Astrocyte (in vitro differentiated cells and primary cell): ENCODE results near the gene RPL5. TPM values are rescaled to one million over a fixed set of nuclear protein-coding genes. Genes with fewer than 3 reads are reported as not detected.

Experiments used
- DNase-seq: peaks from one replicate; pipeline ENCODE4 v3.0.0-alpha.2; 2010; ENCODE audit warnings: low read depth
- FAIRE-seq: peaks from 2 replicates; lab custom pipeline; 2011; peaks lifted over from hg19 to GRCh38; lab: Jason Lieb, UNC
- H2AFZ ChIP-seq: 2 replicates; pipeline ENCODE4 v1.6.0; 2012; ENCODE audit warnings: low read depth, low read length, inconsistent platforms
- H3K27ac ChIP-seq: 2 replicates; pipeline ENCODE4 v1.5.1; 2011; ENCODE audit warnings: low read depth, low read length, inconsistent platforms
- H3K27me3 ChIP-seq: 2 replicates; pipeline ENCODE4 v1.6.0; 2011; ENCODE audit warnings: low read length, inconsistent platforms; ENCODE audit not compliant: insufficient read depth
- H3K36me3 ChIP-seq: 2 replicates; pipeline ENCODE4 v1.5.1; 2011; ENCODE audit warnings: low read length, inconsistent platforms; ENCODE audit not compliant: insufficient read depth
- H3K4me1 ChIP-seq: 2 replicates; pipeline ENCODE4 v1.5.1; 2011; ENCODE audit warnings: low read length, inconsistent platforms; ENCODE audit not compliant: insufficient read depth
- H3K4me2 ChIP-seq: 2 replicates; pipeline ENCODE4 v1.6.0; 2012; ENCODE audit warnings: low read length, inconsistent platforms
- H3K4me3 ChIP-seq: 2 replicates; pipeline ENCODE4 v1.5.1; 2011; ENCODE audit warnings: low read depth, mild to moderate bottlenecking, low read length, inconsistent platforms; ENCODE audit not compliant: insufficient read depth
- H3K79me2 ChIP-seq: 2 replicates; pipeline ENCODE4 v1.6.0; 2012; ENCODE audit warnings: mild to moderate bottlenecking, low read length, inconsistent platforms; ENCODE audit not compliant: insufficient read depth
- H3K9ac ChIP-seq: 2 replicates; pipeline ENCODE4 v1.6.0; 2012; ENCODE audit warnings: mild to moderate bottlenecking, low read length, inconsistent platforms
- H3K9me3 ChIP-seq: 2 replicates; pipeline ENCODE4 v1.5.1; 2012; ENCODE audit warnings: low read depth, mild to moderate bottlenecking, low read length, inconsistent platforms; ENCODE audit not compliant: insufficient read depth
- H4K20me1 ChIP-seq: 2 replicates; pipeline ENCODE4 v1.6.0; 2012; ENCODE audit warnings: low read length, inconsistent platforms; ENCODE audit not compliant: insufficient read depth
- H3K27ac Mint-ChIP-seq: one replicate; pipeline ENCODE4 v1.8.0; 2021; ENCODE audit warnings: mild to moderate bottlenecking, mixed read lengths; ENCODE audit not compliant: unreplicated experiment
- H3K27me3 Mint-ChIP-seq: one replicate; pipeline ENCODE4 v1.8.0; 2021; ENCODE audit warnings: low read depth, mixed read lengths; ENCODE audit not compliant: unreplicated experiment
- H3K36me3 Mint-ChIP-seq: one replicate; pipeline ENCODE4 v1.8.0; 2021; ENCODE audit warnings: low read depth, mixed read lengths; ENCODE audit not compliant: unreplicated experiment
- H3K4me1 Mint-ChIP-seq: one replicate; pipeline ENCODE4 v1.8.0; 2021; ENCODE audit warnings: low read depth, mixed read lengths; ENCODE audit not compliant: unreplicated experiment
- H3K4me3 Mint-ChIP-seq: one replicate; pipeline ENCODE4 v1.8.0; 2021; ENCODE audit warnings: mild to moderate bottlenecking, moderate library complexity, mixed read lengths; ENCODE audit not compliant: unreplicated experiment
- H3K9me3 Mint-ChIP-seq: one replicate; pipeline ENCODE4 v1.8.0; 2021; ENCODE audit warnings: mild to moderate bottlenecking, mixed read lengths; ENCODE audit not compliant: unreplicated experiment
- CTCF ChIP-seq: IDR thresholded peaks from 2 replicates; pipeline ENCODE4 v1.5.1; 2011; ENCODE audit warnings: low read depth, mild to moderate bottlenecking, inconsistent platforms, low read length, moderate library complexity; ENCODE audit not compliant: insufficient read depth
- EZH2 ChIP-seq: IDR thresholded peaks from 2 replicates; pipeline ENCODE4 v1.6.1; 2012; ENCODE audit warnings: mild to moderate bottlenecking, low read length, inconsistent platforms; ENCODE audit not compliant: insufficient read depth
- total RNA-seq: library from RNA; stranded (reverse); gene quantifications from 2 replicates; pipeline ENCODE4 v1.2.1, GENCODE V29; 2021

Gene RPL5
- total RNA-seq, 1 donor from 2014 or later, result 846 TPM

GRCh38 chr1:92872719-92873118 is 40.9 kb downstream of the RPL5 start:
- H3K4me3 ChIP-seq, result no peak overlapping the region
- H3K4me2 ChIP-seq, result no peak overlapping the region
- H3K4me1 ChIP-seq, result no peaks in the 10 kb centered on the region
- no peak for TF ChIP-seq CTCF
- FAIRE-seq, result no peak
- no peak overlapping the region for H2AFZ ChIP-seq
- Mint-ChIP-seq H3K4me1 (peaks cover 1% of the 10 kb centered on the region), H3K4me3 (no peak overlapping the region), H3K9me3 (no peaks in the 10 kb centered on the region), H3K36me3 (peaks cover 3% of the 10 kb centered on the region), H3K27ac (no peak overlapping the region), H3K27me3 (no peaks in the 10 kb centered on the region)
- DNase-seq, result no peak
- no peaks in the 10 kb centered on the region for H4K20me1 ChIP-seq
- H3K27me3 ChIP-seq, result no peaks in the 10 kb centered on the region
- H3K9ac ChIP-seq, result no peak overlapping the region
- no peak overlapping the region for H3K27ac ChIP-seq
- no peaks in the 10 kb centered on the region for H3K9me3 ChIP-seq
- H3K79me2 ChIP-seq, result no peaks in the 10 kb centered on the region
- no peaks in the 10 kb centered on the region for H3K36me3 ChIP-seq

GRCh38 chr1:92874987-92875386 is 43.1 kb downstream of the RPL5 start:
- Mint-ChIP-seq H3K36me3 (peaks cover 3% of the 10 kb centered on the region), H3K27me3 (no peaks in the 10 kb centered on the region), H3K9me3 (no peaks in the 10 kb centered on the region), H3K4me1 (peaks cover 1% of the 10 kb centered on the region), H3K27ac (no peak overlapping the region), H3K4me3 (no peak overlapping the region)
- H4K20me1 ChIP-seq, result no peaks in the 10 kb centered on the region
- H3K9me3 ChIP-seq, result no peaks in the 10 kb centered on the region
- no peak overlapping the region for H3K4me2 ChIP-seq
- H3K9ac ChIP-seq, result no peak overlapping the region
- FAIRE-seq, result peak; percentile 26
- no peak overlapping the region for H2AFZ ChIP-seq
- H3K4me1 ChIP-seq, result no peaks in the 10 kb centered on the region
- DNase-seq, result no peak
- H3K27ac ChIP-seq, result no peak overlapping the region
- no peaks in the 10 kb centered on the region for H3K27me3 ChIP-seq
- no peaks in the 10 kb centered on the region for H3K79me2 ChIP-seq
- no peaks in the 10 kb centered on the region for H3K36me3 ChIP-seq
- H3K4me3 ChIP-seq, result no peak overlapping the region
- TF ChIP-seq EZH2, result no peak
- TF ChIP-seq CTCF, result no peak

GRCh38 chr1:92876351-92876750 is 44.5 kb downstream of the RPL5 start:
- TF ChIP-seq EZH2 (no peak), CTCF (no peak)
- no peaks in the 10 kb centered on the region for H3K27me3 ChIP-seq
- no peak overlapping the region for H3K4me2 ChIP-seq
- DNase-seq (no peak), FAIRE-seq (no peak)
- H3K36me3 ChIP-seq, result no peaks in the 10 kb centered on the region
- no peak overlapping the region for H3K9ac ChIP-seq
- H4K20me1 ChIP-seq, result no peaks in the 10 kb centered on the region
- no peaks in the 10 kb centered on the region for H3K9me3 ChIP-seq
- H3K4me3 ChIP-seq, result no peak overlapping the region
- no peaks in the 10 kb centered on the region for H3K79me2 ChIP-seq
- Mint-ChIP-seq H3K4me3 (no peak overlapping the region), H3K36me3 (peaks cover 3% of the 10 kb centered on the region), H3K9me3 (no peaks in the 10 kb centered on the region), H3K27me3 (no peaks in the 10 kb centered on the region), H3K27ac (no peak overlapping the region), H3K4me1 (peaks cover 1% of the 10 kb centered on the region)
- no peak overlapping the region for H3K27ac ChIP-seq
- no peaks in the 10 kb centered on the region for H3K4me1 ChIP-seq
- no peak overlapping the region for H2AFZ ChIP-seq
